MM.1S (cell line): ENCODE data around the gene CACNA1G.

ENCODE experiments used
- DNase-seq: peaks from one replicate; pipeline ENCODE4 v3.0.0-alpha.2; 2015
- H2AFZ ChIP-seq: fragments of 300-600 bp; sonication (generic); 2 replicates; pipeline ENCODE4 v1.6.0; 2016; ENCODE audit warnings: antibody characterized with exemption, low read length
- H3F3A ChIP-seq: fragments of 300-600 bp; sonication (generic); 2 replicates; pipeline ENCODE4 v1.6.1; 2016; ENCODE audit warnings: mild to moderate bottlenecking, antibody characterized with exemption, low read length, moderate library complexity, mixed read lengths; ENCODE audit not compliant: insufficient read depth
- H3K27ac ChIP-seq: fragments of 300-600 bp; sonication (generic); 2 replicates; pipeline ENCODE4 v1.5.1; 2016; ENCODE audit warnings: mild to moderate bottlenecking, low read length
- H3K27me3 ChIP-seq: fragments of 300-600 bp; sonication (generic); replicated peaks from 2 replicates; pipeline ENCODE4 v1.6.0; 2016; ENCODE audit warnings: low read length; ENCODE audit not compliant: insufficient read depth
- H3K36me3 ChIP-seq: fragments of 300-600 bp; sonication (generic); replicated peaks from 2 replicates; pipeline ENCODE4 v1.6.1; 2016; ENCODE audit warnings: mild to moderate bottlenecking, low read length, mixed read lengths; ENCODE audit not compliant: insufficient read depth
- H3K4me1 ChIP-seq: fragments of 300-600 bp; sonication (generic); 2 replicates; pipeline ENCODE4 v1.6.1; 2016; ENCODE audit warnings: low read length, mixed read lengths
- H3K4me2 ChIP-seq: fragments of 300-600 bp; sonication (generic); 2 replicates; pipeline ENCODE4 v1.6.0; 2016; ENCODE audit warnings: low read depth, low read length
- H3K4me3 ChIP-seq: fragments of 300-600 bp; sonication (generic); 2 replicates; pipeline ENCODE4 v1.5.1; 2016; ENCODE audit warnings: low read length, mixed read lengths
- H3K79me2 ChIP-seq: fragments of 300-600 bp; sonication (generic); 2 replicates; pipeline ENCODE4 v1.6.1; 2016; ENCODE audit warnings: mixed run types, low read length, mixed read lengths
- H3K9ac ChIP-seq: fragments of 300-600 bp; sonication (generic); 2 replicates; pipeline ENCODE4 v1.6.1; 2016; ENCODE audit warnings: low read length, mixed read lengths
- H3K9me2 ChIP-seq: fragments of 300-600 bp; sonication (generic); replicated peaks from 2 replicates; pipeline ENCODE4 v1.6.1; 2016; ENCODE audit warnings: mild to moderate bottlenecking, low read length, mixed read lengths; ENCODE audit not compliant: insufficient read depth
- H3K9me3 ChIP-seq: fragments of 300-600 bp; sonication (generic); replicated peaks from 2 replicates; pipeline ENCODE4 v1.6.1; 2016; ENCODE audit warnings: mild to moderate bottlenecking, low read length, mixed read lengths; ENCODE audit not compliant: insufficient read depth
- H4K20me1 ChIP-seq: fragments of 300-600 bp; sonication (generic); 2 replicates; pipeline ENCODE4 v1.6.1; 2016; ENCODE audit warnings: mild to moderate bottlenecking, low read length, moderate library complexity, mixed read lengths; ENCODE audit not compliant: insufficient read depth
- EZH2 ChIP-seq: fragments of 300-600 bp; sonication (generic); optimal IDR thresholded peaks from 2 replicates; pipeline ENCODE3; 2017; ENCODE audit warnings: low read depth, mild to moderate bottlenecking, antibody characterized with exemption, low read length, mixed read lengths
- EZH2phosphoT487 ChIP-seq: fragments of 300-600 bp; sonication (generic); IDR thresholded peaks from 2 replicates; pipeline ENCODE4 v1.6.1; 2018; ENCODE audit warnings: antibody characterized with exemption, low read length
- TF ChIP-seq, protein P1 (sequence below): fragments of 300-600 bp; sonication (generic); IDR thresholded peaks from 2 replicates; pipeline ENCODE4 v1.5.1; 2016; ENCODE audit warnings: antibody characterized with exemption, low read length, mixed read lengths

CACNA1G gene

DNA sequence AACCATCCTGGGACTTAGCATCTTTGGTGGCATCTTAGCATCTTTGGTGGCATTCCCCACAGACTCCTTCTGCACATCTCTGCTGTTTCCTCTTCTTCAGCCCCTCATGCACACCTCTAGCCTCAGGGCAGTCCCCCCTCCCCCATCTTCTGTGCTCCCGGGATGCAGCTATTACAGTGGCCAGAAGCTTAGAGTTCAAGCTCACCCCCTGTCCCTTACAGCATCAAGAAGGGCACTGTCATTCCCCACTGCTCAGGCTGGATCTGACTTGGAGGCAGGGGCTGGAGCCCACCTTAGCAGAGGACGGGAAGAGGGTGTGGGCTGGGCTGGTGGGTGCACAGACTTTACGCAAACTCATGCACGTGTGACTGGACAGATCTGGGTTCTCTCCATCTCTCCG is 27.3 kb upstream of the CACNA1G start:
- Histone ChIP-seq H4K20me1 (no peaks in the 10 kb centered on the region), H3K9ac (no peak overlapping the region), H3K4me2 (no peak overlapping the region), H2AFZ (no peak overlapping the region), H3F3A (no peaks in the 10 kb centered on the region), H3K9me2 (no peaks in the 10 kb centered on the region), H3K27ac (no peak overlapping the region), H3K27me3 (peaks cover 71% of the 10 kb centered on the region), H3K4me1 (no peaks in the 10 kb centered on the region), H3K79me2 (no peaks in the 10 kb centered on the region), H3K36me3 (no peaks in the 10 kb centered on the region), H3K9me3 (no peaks in the 10 kb centered on the region), H3K4me3 (no peak overlapping the region)
- TF ChIP-seq, protein P1, sequence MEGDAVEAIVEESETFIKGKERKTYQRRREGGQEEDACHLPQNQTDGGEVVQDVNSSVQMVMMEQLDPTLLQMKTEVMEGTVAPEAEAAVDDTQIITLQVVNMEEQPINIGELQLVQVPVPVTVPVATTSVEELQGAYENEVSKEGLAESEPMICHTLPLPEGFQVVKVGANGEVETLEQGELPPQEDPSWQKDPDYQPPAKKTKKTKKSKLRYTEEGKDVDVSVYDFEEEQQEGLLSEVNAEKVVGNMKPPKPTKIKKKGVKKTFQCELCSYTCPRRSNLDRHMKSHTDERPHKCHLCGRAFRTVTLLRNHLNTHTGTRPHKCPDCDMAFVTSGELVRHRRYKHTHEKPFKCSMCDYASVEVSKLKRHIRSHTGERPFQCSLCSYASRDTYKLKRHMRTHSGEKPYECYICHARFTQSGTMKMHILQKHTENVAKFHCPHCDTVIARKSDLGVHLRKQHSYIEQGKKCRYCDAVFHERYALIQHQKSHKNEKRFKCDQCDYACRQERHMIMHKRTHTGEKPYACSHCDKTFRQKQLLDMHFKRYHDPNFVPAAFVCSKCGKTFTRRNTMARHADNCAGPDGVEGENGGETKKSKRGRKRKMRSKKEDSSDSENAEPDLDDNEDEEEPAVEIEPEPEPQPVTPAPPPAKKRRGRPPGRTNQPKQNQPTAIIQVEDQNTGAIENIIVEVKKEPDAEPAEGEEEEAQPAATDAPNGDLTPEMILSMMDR: no peak
- TF ChIP-seq EZH2phosphoT487: no peak
- TF ChIP-seq EZH2: no peak
- no peak for DNase-seq

DNA sequence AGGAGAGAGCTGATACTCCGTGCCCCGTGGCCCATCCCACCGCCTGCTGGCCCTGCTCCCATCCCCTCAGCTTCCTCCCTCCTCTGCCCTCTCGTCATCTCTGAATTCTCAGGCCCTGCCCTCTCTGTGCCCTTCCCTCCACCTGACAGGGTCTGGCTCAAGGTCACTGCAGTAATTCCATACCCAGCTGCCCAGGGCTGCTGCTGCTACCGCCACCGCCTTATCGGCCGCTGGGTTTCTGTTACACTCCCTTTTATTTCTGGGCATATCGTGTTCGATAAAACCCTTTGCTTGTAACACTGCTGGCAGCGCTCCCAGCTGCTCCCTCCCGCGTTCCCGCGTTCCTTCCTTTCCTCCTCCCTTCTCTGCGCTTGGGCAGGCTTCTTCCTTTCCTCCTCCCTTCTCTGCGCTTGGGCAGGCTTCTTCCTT is 26.8 kb upstream of the CACNA1G start:
- Histone ChIP-seq H2AFZ (0 out of 2 replicates have a peak overlapping the region, but pooled peaks have one; percentile 8), H3K27ac (no peak overlapping the region), H3K79me2 (no peaks in the 10 kb centered on the region), H3K9me3 (no peaks in the 10 kb centered on the region), H3K27me3 (peaks cover 74% of the 10 kb centered on the region), H3K4me1 (peaks cover 4% of the 10 kb centered on the region; the same call in 1 of the 2 replicates), H3K36me3 (no peaks in the 10 kb centered on the region), H3F3A (no peaks in the 10 kb centered on the region), H3K9ac (no peak overlapping the region), H3K4me3 (no peak overlapping the region), H3K4me2 (no peak overlapping the region), H3K9me2 (no peaks in the 10 kb centered on the region), H4K20me1 (no peaks in the 10 kb centered on the region)
- DNase-seq: no peak
- no peak for TF ChIP-seq EZH2phosphoT487

DNA sequence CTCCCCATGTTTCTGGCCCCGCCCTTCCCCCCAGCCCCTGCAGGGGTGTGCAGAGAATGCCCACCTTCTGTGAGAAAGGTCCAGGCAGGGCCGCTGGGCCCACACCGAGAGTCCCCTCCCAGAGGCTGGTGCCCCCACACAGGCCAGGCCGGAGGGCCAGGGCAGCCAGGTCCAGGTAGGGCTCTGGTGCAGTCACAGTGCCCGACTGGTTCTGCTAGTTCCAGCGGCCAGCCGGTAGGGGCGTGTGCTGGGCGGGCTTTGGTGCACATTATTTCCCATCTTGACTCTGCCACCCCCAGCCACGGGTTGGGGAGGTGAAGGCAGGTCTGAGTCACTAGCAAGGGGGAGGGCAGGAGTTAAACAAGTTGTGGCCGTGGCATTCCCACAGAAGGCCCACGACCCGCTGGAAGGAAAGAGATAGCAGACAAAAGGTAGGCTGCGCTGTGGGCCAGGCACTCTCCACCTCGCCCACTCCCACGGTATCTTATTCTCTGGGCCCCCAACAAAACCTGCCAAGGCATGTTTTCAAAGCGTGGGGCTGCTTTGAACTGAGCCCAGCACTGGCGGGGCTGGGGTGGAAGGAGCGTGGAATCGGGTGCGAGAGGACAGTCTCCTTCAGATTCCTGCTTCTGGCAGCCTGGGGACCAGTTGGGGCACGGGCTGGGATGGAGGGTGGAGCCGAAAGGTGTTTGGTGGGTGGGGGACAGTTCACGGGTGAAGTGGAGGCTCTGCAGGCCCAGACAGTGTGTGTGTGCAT is 26.1 kb upstream of the CACNA1G start:
- Histone ChIP-seq H3K27me3 (peaks cover 74% of the 10 kb centered on the region), H2AFZ (0 out of 2 replicates have a peak overlapping the region, but pooled peaks have one; percentile 8)

DNA sequence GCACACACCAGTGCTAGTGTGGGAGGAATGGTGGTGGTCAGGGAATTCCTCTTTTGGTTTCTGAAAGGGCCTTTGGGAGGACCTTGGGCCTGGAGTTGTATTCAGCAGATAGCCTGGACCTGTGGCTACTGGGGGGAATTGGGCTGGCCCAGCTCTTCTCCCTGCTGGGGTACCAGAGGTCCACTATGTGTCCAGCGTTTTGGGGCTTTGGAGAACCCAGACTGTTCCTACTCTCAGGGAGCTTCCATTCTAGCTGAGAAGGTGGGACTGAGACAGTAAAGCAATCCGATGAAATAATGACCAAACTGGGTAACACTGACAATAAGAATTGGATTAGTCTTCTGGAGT is 25.6 kb upstream of the CACNA1G start:
- no peaks in the 10 kb centered on the region for H3F3A ChIP-seq
- no peak overlapping the region for H3K27ac ChIP-seq
- no peak overlapping the region for H3K4me2 ChIP-seq
- peaks cover 74% of the 10 kb centered on the region for H3K27me3 ChIP-seq
- H3K4me1 ChIP-seq: peaks cover 5% of the 10 kb centered on the region; the same call in 1 of the 2 replicates
- no peaks in the 10 kb centered on the region for H3K36me3 ChIP-seq
- no peak for DNase-seq
- no peaks in the 10 kb centered on the region for H3K9me3 ChIP-seq
- H4K20me1 ChIP-seq: no peaks in the 10 kb centered on the region
- no peak for TF ChIP-seq EZH2
- TF ChIP-seq EZH2phosphoT487: no peak
- TF ChIP-seq, protein P1: no peak
- no peak overlapping the region for H3K9ac ChIP-seq
- no peaks in the 10 kb centered on the region for H3K79me2 ChIP-seq
- no peaks in the 10 kb centered on the region for H3K9me2 ChIP-seq
- no peak overlapping the region for H2AFZ ChIP-seq
- H3K4me3 ChIP-seq: no peak overlapping the region

More for the DNA sequence above, 26.1 kb upstream of the CACNA1G start:
- H3K79me2 ChIP-seq: no peaks in the 10 kb centered on the region
- no peaks in the 10 kb centered on the region for H3F3A ChIP-seq
- H3K4me1 ChIP-seq: peaks cover 5% of the 10 kb centered on the region; the same call in 1 of the 2 replicates
- H3K4me2 ChIP-seq: no peak overlapping the region
- no peaks in the 10 kb centered on the region for H4K20me1 ChIP-seq
- H3K9ac ChIP-seq: no peak overlapping the region
- DNase-seq: no peak
- no peaks in the 10 kb centered on the region for H3K9me2 ChIP-seq
- TF ChIP-seq, protein P1: peak; percentile 31
- TF ChIP-seq EZH2phosphoT487: no peak
- no peak overlapping the region for H3K4me3 ChIP-seq
- no peaks in the 10 kb centered on the region for H3K9me3 ChIP-seq
- H3K36me3 ChIP-seq: no peaks in the 10 kb centered on the region
- no peak overlapping the region for H3K27ac ChIP-seq
